GM19025 (cell line): Measurements from ENCODE around the gene MATN3.

Experiments
- ATAC-seq: cut with Tn5 transposase; IDR thresholded peaks from one replicate; pipeline ENCODE4 v1.9.1; 2021; ENCODE audit warnings: mild to moderate bottlenecking, low read depth, moderate library complexity; ENCODE audit not compliant: unreplicated experiment

MATN3 gene

DNA sequence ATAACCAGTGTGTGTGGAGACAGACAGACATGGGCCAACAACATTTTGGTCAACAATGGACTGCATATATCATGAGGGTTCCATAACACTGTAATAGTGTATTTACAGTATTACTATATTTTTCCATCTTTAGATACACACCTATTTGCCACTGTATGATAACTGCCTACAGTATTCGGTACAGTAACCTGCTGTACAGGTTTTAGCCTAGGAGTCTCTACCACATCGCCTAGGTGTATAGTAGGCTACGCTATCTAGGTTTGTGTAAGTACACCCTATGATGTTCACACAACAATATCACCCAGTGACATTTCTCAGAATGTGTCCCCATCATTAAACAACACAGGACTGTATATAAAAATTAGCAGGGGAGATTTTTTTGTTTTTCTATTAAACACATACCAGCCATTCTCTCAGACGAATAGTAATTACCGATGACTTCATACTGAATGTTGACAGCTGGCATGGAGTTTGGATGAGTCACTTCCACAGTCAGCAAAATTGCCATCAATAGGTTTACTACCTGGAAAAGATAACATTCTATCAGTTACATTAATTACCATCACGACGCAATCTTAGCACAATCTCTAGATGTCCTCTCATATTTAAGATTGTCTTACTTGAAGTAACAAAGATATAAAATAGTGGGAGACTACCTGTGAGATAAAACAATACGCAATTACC is 28.2 kb upstream of the MATN3 start:
- ATAC-seq, result no peak

DNA sequence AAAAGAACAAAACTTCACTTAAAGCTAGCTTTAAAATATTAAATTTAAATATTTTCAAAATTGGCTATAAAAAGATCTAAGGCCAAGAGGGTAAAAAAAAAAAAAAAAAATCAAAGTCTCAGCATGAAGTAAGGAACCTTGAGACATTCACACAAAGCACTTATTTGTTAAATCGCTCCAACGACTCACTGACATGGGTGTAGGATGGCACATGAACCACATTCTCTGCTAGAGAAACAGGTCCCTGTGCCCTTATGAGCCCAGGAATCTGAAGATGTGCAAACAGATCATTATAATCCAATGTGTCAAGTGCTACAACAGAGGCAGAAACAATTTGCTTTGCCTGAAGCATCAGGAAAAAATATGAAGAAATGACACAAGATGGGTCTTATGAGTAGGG is 25.2 kb upstream of the MATN3 start:
- no peak for ATAC-seq

DNA sequence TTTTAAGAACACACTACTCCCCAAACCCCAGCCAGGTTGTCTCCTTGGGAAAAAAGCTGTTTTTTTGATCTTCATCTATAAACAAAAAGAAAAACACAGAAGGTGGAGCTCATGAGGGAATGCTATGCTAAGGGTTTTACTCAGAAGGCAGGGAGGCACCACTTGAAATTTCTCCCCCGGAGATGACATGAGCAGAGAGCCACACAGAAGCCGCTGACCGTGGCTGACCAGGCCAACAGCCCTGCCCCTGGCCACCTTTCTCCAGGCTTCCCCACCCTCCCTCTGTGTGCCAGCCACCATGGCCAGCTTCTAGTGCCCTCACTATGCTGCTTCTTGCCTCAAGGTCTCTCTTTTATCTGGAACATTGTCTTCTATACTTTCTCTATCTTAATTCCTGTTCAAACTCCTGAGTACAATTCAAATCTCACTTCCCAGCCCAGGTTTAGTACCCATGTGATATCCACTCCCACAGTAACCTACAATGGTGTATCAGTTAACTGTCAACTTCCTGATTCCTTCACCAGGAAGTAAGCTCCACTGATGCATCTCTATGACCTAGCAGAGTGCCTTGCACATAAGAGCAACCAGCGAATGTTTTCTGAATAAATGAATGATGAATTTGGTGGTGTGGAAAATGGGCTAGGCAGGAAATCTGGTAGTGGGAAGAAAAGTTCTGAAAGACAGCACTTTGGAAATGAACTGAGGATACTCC is 23.6 kb upstream of the MATN3 start:
- no peak for ATAC-seq

DNA sequence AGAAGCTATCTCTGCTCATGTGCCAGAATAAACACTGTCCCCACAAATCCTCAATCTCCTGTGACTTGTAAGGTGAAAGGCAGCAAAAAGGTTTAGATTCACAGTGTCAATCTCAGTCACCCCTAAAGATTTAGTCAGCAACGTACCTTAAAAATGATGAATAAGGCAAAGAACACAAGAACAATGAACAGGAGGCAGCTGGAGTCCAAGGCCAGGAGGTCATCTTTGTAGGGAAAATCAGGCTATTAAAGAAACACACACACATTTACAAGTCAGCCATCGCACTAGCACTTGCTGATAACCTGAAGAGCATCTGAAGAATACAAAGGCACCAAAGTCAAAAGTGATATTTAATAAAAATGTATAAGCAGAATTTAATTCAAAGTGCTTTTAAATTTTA is 22.4 kb upstream of the MATN3 start:
- ATAC-seq, result no peak

DNA sequence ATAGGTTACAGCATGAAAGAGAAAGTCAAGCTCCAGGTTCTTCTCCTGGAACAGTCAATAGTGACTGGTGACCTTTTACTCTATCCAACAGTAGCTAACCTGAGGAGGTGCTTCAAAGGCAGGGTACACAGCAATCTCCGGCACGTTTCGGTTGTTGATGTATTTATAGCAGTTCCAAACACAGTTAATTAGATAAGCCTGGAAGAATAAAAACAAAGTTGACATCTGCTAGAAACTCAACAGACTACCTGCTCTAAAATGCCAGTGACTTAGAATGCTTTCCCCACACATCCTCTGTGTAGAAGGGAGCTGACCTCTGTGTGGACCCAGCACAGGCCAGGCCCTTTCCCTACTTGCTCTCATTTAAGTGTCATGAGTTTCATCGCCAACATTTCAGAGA is 21.8 kb upstream of the MATN3 start:
- no peak for ATAC-seq

DNA sequence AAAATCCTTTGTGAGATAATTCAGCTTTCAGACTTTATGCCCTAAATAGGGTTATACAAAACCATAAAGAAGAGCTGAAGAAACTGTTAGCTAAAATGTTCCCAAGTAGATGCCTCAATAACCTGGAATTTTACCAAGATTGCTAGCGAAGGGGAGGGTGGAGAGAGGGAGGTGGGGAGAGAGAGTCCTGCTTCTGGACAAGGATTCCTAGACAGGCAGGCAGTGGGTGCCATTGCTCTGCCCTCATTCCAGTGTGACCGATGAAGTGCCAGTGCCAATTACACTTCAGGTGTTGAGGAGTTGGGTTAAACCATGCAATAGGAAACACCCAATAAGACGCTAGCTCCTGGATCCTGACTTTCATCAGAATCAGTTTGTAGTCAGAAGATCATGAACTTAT is 20.9 kb upstream of the MATN3 start:
- no peak for ATAC-seq

DNA sequence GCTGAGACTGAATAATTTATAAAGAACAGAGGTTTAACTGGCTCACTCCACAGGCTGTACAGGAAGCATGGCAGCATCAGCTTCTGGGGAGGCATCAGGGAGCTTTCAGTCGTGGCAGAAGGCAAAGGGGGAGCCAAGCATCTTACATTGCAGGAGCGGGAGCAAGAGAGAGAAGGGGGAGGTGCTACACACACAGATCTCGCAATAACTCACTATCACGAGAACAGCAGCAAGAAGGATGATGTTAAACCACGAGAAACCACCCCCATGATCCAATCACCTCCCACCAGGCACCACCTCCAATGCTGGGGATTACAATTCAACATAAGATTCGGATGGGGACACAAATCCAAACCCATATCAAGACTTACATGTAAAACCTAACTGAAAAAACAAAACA is 17.8 kb upstream of the MATN3 start:
- no peak for ATAC-seq

DNA sequence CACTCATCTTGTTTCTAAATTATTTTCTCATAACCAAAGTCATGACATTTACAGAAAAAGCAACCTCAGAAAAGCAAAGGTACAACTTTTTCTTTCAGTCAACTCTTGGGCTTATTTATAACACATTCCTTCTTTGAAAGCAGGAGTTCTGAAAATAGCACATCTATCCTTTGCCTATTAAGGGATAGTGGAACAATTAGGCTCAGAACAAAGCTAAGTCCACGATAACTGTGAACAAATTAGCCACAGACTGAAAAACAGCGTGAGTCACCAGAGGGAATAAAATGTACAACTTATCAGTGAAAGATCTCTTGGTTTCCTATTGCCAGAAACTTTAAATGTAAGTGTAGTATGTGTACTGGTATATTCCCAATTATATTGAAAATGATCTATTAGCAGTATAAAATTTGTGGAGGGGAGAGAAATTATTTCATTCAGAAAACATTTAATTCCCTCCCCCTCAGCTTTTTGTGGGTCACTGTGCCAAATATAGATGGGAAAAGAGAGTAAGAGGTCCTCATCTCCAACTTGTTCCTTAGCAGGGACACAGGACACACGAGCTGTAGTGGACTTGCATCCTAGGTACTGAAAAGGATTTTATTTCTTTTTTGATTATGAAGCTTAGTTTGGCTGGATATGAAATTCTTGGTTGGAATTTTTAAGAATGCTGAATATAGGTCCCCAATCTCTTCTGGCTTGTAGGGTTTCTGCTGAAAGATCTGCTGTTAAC is 15.4 kb upstream of the MATN3 start:
- no peak for ATAC-seq

DNA sequence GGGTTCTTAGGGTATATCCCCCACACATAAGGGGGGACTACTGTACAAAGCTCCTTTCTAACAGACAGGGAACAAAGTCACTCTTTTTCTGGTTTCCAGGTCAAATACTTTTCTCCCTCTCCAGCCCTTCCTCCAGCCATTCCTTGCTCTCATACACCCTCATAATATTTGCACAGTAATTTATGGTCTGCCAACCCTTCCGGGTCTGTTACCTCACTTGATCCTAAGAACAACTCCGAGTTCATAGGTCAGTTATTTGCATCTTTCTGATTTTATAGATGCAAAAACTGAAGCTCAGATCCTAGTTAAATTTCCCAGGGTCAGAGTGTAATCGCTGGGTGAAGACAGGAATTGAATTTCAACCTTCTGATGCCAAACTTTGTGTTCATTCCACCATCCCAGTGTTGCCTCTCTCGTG is 14.8 kb upstream of the MATN3 start:
- no peak for ATAC-seq

DNA sequence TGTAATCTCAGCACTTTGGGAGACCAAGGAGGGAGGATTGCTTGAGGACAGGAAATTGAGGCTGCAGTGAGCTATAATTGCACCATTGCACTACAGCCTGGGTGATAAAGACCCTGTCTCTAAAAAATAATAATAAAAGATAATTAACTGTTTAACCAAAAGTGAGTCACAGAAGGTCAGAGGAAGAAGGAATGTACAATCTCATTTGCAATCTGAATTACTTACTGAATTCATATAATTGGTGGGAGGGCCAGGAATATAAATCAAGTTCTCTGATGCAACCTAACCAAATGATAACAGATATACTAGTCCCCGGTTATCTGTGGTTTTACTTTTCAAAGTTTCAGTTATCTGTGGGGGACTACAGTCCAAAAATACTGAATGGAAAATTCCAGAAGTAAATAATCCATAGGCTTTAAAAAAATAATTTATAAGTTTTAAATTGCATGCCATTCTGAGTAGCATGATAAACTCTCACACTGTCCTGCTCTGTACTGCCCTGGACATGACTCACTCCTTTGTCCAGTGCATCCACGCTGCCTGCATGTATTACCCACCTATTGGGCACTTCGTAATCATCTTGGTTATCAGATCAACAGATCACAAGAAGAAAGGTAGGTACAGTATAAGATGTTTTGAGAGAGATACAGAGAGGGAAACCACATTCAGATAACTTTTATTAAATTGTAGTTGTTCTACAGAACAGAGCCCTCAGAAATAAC is 12.8 kb upstream of the MATN3 start:
- no peak for ATAC-seq

DNA sequence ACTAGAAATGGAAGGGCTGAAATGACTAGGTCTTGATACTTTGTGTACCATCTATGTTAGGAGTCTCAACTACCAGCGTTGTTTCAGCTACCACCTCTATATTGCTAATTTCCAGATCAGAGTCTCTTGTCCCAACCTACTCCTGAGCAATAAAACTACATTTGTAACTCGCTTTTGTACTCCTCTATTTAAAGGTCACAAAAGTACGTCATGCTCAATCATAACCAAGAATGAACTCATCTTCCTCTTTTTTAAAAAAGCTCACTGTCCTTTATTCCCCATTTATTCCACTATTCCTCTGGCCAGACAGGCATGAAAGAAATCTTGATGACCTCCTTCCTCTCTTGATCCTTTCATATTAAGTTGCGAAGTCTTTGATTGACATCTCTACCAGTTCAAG is 11.2 kb upstream of the MATN3 start:
- no peak for ATAC-seq

DNA sequence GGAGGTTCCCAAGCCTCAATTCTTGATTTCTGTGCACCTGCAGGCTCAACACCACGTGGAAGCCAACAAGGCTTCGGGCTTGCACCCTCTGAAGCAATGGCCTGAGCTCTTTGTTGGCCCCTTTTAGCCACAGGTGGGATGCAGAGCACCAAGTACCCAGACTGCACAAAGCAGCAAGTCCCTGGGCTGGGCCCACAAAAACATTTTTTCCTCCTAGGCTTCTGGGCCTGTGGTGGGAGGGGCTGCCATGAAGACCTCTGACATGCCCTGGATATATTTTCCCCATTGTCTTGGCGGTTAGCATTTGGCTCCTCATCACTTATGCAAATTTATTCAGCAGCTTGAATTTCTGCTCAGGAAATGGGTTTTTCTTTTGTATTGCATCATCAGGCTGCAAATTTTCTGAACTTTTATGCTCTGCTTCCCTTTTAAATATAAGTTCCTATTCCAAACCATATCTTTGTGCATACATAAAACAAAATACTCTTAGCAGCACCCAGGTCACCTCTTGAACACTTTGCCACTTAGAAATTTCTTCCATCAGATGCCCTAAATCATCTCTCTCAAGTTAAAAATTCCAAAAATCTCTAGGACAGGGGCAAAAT is 9.0 kb upstream of the MATN3 start:
- no peak for ATAC-seq

DNA sequence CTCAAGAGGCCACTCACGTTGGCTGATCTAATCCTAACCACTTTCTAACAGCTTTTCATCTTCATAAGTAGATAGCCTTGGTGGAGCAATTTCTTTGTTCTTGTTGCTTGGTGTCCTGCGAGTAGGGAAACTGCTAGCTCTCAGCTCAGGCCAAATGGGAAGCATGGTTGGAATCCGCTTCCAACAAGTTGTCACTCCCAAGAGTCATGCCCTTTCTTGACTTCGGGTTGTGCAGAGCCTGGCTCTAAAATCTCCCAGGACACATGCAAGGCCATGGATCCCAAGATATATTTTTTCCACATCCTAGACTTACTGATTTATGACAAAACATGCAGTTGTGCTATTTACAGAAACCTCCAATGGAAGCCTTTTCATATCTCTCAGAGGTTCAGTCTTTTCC is 7.3 kb upstream of the MATN3 start:
- ATAC-seq, result no peak

DNA sequence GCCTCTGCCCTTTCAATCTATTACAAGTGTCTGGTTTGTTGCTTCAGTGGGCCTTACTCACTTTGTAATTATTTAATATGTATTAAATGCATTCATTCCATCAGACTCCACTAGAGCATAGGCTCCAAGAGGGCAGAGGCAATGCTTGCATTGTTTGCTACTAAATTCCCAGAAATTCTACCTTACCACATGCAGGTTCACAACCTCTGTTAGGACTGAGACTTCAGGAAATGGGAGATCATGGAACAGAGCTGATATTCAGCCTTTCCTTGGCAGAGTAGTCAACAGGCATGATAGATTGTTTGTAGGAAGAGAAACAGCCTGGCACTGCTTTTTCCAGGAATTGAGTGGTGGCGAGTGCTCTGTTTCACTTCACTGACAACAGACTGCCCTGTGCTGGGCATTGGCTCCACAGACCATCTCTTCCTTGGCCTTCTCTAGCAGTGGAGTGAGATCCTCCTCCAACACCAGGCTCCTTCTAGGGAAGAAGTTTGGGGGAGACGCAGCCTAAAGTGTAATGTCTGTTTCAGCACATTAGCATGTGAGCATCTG is 6.2 kb upstream of the MATN3 start:
- ATAC-seq, result no peak

DNA sequence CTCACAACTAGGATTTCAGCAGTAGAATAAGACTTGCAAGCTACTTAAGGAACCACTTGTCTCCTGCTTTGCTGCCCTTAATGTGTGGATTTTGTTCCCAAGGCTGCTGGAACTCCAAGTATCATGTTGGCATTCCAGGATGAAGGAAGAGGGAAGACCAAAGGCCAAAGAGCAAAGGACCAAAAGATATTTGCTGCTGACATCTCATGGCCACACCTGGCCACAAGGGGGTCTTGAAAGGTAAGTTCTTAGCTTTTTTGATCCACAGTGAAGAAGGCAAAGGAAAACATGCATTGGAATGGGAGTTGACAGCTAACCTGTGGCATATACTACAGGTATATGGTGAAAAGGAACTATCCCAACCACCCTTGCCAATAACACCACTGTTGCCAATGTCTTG is 3.9 kb upstream of the MATN3 start:
- no peak for ATAC-seq

DNA sequence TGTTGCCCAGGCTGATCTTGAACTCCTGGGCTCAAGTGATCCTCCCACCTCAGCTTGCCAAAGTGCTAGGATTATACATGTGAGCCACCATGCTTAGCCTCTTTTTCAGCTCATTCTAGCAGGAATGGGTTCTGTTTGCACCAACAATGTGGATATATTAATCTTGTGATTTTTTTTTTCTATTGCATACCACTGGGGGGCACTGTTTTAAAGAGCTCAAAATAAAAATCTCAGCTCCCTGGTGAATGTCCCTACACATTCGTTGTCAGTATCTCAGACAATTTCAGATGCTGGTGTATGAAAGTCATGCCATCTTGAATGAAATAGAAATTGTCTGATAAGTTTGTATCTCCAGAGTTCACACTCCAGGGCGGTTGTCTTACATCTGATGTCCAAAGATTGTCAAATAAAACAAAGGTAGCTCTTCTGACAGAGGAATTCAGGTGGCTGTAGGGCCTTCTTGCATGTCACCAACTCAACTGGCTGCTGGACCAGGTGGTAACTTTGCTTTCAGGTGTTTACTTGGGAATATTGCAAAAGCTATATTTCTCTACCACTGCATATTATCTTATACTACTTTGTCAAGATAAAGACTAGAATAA is 3.1 kb upstream of the MATN3 start:
- ATAC-seq, result no peak

DNA sequence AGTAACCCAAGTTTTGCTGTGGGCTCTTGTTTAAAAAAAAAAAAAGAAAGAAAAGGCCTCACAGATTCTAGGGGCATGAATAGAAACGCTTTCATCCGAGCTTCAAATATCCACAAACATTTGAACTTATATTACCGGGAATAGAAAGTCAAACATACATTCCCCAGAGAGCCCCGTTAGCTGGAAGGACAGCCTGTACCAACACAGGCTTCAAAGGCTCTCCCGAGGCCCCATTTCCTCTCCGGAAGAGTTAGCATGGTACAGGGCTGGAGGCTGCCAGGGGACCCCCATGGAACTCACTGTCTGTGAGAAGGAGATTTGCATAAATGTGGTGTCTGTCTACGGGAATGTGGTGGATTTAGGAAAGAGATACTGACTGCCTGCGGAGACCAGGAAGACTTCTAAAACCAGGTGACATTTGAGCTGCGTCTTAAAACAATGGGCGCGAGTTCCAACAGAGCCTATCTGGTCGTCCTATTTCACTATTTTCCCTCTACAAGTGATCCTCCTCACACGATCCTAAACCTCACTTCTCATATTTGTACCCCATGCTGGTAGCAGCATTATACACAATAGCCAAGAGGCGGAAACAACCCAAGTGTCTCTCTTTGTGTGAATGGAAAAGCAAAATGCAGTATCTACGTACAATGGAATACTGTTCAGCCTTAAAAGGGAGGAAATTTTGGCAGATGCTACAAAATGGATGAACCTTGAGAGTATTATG is 820 bp upstream of the MATN3 start:
- no peak for ATAC-seq

DNA sequence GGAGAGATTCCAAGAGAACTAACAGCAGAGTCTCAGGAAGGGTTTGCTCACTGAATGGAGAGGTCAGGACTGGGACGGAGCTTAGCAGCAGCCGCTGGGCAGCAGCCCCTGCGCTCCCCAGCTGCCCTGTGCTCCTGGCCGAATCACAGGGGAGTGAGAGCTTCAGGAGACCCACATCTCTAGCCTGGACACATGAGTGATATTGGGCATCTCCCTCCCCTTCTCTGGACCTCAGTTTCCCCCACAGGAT is 511 bp downstream of the MATN3 start:
- ATAC-seq, result no peak

DNA sequence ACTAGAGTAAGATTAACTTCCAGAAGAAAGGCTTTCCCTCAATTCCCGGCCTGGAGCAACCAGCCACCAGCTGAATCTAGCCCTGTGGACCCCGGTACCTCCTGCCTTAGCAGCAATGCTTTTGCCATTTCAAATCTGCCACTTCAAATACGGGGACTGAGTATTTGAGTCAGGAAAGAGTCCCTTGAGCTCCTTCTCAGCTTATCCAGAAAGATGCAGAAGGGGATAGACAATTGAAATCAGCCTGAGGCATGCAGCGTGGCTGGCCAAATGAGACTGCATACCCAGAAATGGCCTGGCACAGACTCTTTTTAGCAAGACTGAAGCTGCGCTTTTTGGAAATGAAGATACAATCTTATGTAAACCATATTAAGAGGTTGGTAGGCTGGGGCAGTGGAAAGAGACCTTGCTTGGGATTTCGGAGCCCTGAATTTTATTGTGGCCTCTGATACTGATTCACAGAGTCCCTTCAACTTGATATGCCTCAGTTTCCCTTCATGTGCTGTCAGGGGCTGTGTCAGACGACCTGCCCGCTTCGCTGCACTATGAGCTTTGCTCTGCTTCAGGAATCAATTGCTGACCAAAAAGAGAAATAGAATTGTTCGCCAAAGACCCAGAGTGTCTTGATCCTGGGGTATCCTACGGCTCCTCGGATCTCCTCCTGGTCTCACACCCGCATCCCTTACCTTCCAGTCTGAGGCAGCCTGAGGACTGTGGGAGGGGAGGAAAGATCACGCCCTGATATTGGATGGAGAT is 1.0 kb downstream of the MATN3 start:
- ATAC-seq, result no peak
